ENCODE measurements around the gene KIF21B.

Gene KIF21B

DNA sequence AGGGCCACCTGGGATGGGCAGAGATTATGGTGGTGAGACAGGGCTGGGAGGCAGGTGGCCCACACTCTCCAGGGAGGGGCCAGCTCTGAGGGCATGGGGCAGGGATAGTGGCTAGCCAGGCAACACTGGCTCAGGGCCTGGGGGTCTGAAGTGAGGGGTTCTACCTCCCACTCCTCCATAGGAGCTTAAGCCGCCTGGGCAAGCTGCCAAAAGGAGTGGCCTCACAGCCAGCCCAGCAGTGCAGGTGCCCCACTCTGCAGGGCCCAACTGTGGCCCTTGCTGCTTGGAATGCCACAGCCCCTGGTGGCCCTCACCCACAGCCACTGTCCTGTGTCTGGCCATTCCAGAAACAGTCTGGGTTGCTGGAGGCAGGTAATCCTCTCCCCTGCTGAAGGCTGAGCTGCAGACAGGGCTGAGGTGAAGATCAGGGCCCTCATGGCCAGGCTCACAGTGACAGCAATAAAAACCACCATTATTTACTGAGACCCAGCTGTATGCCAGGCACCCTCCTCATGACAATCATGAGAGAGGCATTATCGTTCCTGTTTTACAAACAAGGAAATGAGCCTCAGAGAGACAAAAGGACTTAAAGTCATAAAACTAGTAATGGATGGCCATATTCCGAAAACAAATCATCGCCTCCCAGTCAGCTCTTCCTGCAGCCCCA is 31.0 kb downstream of the KIF21B start:
- no peak for DNase-seq (ENCODE audit: low read depth)

DNA sequence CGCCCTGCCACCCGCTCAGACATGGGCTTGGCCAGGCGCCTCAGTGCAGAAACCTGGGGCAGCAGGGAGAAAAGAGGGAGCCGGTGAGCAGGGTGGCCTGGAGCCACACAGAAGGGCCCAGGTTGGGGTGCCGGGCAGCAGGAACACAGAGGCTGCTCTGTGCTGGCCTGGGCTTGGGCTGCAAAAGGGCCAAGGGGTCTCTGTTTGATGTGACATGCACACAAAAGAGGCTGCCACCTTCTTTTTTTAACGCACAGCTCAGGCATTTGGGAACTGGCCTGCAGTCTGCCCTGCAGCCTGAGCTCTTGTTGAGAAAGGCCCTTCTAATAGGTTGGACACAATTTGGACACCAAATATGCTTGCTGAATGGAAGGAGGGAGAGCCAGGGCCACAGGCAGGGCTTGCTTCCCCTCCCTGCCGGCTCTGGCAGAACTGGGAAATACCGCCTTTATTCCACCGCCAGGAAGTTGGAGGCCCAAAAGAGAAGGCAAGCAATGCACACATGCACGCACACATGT is 32.4 kb downstream of the KIF21B start:
- no peak for DNase-seq (ENCODE audit: low read depth)

DNA sequence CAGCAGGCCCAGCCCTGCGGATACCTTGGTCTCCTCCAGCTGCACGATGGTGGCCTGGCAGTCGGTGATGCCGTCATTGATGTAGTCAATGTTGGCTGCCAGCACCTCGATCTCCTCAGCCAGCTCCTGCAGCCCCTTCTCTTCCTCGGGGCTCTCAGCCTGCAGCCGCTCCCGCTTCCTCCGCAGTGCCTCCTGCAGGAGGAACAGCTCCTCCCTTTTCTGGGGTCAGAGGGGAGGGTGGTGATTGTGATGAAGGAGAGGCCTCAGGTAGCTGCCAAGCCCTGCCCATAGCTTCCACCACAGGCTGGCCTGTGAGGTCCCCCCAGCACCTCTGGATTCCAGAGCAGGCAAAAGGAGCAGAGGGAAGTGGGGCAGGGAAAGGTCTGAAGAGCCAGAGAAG is 33.4 kb downstream of the KIF21B start:
- no peak for DNase-seq (ENCODE audit: low read depth)

DNA sequence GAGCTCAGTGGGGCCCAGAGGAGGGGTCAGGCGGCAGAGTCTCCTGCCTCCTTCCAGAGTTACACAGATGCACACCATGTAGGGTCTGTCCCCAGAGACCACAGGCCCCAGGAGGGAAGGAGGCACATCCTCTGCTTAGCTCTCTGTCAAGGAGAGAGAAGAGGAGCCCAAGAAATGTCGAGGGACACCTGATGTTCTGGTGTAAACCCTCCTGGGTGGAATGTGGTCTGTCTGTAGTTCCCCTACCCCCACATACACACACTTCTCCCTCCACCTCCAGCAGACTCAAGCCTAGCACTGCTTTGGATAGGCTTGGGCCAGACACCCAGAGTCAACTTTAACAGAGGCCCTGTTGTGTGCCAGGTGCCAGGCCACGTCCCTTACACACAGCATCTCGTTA is 34.2 kb downstream of the KIF21B start:
- no peak for DNase-seq (ENCODE audit: low read depth)

DNA sequence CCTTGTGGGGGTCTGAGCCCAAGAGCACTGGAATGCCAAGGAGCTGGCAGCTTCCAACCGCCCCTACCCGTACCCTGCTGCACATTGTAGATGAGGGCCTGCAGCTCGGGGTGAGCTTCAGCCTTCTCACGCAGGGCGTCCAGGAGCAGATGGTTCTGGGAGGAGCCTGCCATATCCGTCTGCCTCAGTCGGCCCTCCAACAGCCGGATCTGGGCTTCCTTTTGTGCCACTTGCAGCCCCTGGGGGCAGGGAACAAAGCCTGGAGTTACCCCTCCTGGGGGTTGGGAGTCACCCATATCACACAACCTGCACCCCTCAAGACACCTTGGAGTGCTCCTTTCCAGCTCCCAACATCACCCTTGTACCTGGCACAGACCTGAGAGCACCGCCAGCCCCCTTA is 34.8 kb downstream of the KIF21B start:
- DNase-seq (ENCODE audit: low read depth) = no peak

DNA sequence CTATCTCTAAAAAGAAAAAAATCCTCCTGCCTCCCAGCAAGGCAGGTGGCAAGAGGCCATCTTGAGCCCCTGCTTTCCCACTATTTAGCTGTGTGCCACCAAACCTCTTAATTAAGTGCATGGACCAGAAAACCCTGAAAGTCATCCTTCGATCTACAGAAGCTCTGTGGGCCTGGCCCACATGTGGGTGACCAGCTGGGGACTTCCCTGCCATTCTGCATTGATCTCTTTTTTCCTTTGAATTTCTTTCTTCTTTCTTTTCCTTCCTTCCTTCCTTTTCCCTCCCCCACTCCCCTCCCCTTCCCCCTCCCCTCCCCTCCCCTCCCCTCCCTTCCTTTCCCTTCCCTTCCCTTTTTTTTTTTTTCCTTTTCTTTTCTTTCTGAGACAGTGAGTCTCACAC is 38.0 kb downstream of the KIF21B start:
- DNase-seq (ENCODE audit: low read depth) = no peak

DNA sequence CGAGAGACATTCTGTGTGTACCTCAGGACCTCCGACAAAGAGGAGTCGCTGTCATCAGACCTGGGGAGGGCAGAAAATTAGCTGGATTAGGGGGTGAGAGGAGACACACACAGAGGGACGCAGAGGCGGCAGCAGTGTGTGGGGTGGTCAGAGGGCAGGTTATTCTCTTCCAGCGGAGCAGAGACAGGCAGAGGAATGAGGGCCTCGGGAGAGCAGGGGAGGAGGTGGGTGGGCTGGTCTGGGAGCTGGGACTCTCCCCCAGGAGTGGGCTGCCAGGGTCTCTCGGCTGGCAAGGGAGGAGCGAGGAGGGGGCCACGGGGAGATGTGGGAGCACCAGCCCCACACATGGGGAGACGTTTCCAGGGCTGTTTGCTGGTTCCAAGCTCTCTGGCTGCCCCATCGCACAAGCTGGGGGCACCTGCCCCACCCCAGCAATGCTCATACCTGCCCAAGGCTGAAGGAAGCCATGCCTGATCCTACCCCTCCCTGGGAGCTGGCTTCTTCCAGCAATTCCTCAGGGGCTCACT is 40.4 kb downstream of the KIF21B start:
- no peak for DNase-seq (ENCODE audit: low read depth)

DNA sequence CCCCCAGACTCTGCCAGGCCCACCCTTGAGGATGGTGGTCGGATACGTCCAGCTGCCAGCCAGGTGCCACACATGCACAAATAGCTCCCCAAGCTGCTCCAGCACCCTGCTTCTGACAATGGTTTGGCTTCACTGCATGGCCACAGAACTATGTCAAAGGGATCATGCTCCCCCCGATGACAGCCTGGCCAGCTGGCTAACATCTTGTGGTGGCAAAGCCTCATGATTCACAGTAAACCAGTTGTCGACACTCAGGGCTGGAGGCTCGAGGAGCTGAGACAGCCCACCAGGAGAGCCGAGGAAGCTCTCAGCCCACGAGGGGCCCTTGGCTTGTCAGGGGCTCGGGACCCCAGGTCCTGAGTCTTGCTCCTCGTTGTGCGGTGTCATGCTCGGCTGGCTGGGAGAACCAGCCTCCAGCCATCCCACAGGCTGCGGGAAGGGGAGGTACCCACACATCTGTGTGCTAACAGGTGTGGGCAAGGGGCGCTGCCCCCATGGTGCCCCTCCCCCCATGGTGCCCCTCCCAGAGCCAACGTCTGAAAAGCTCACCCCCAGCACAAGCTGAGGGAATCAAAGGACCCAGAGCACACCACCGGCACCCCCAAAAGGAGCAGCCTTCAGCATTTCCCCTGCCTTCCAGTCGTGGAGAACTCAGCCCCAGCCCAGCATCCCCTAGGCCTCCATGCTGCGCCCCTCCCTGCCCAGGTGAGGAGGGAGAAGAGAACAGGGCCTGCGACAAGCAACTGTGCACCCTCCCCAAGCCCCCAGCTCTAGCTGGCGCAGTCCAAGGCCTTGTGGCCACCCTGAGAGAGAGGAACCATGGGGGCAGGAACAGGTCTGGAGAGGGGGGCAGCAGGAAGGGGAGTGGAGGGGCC is 41.2 kb downstream of the KIF21B start:
- no peak for DNase-seq (ENCODE audit: low read depth)

DNA sequence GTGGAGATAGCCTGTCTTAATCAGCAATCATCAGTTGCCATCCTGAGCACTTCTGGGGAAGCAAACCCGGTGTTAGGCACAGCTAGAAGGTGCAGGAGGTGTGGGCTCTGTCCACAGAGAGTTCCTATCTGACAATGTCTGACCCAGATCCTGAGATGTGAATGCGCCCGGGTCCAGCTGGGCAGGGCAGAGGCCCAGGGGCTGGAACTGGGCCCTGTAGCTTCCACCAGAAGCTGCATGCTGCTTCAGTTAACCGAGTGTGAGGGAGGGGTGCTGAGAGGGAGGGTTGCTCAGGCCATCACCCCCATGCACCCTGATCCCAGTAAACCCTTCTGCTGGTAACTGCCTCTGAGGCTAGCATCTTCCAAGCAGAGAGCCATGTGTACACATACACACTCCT is 42.2 kb downstream of the KIF21B start:
- DNase-seq (ENCODE audit: low read depth) = no peak

DNA sequence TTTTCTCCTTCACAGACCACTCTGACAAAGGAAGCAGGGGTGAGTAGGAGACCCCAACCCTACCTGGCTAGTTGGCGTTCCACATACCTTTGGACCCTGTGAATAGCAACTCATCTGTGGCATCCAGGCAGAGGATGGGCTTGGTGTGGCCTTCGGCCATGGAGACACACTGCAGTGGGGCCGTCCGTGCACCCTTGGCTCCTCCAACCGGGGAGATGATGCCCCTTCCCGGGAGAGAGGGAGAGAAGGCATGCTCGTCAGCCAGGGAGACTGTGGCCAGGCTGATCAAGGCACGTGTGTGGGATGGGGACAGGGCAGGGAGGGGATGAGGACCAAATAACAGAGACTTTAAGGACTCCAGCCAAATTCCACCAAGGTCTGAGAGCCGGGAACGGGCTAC is 42.6 kb downstream of the KIF21B start:
- DNase-seq (ENCODE audit: low read depth) = no peak

DNA sequence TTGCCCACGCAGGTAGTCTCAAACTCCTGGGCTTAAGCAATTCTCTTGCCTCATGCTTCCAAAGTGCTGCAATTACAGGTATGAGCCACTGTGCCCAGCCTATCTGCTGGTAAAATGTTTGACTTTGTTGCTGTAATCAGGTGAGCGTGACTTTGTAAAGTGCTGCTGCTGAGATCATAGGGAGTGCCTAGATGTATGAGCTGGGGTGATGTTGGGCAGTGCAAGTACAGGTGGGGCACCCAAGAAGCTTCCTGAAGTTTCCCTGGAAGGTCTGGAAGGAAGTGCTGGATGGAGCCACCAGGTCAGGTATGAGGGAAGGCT is 43.1 kb downstream of the KIF21B start:
- DNase-seq (ENCODE audit: low read depth) = no peak

DNA sequence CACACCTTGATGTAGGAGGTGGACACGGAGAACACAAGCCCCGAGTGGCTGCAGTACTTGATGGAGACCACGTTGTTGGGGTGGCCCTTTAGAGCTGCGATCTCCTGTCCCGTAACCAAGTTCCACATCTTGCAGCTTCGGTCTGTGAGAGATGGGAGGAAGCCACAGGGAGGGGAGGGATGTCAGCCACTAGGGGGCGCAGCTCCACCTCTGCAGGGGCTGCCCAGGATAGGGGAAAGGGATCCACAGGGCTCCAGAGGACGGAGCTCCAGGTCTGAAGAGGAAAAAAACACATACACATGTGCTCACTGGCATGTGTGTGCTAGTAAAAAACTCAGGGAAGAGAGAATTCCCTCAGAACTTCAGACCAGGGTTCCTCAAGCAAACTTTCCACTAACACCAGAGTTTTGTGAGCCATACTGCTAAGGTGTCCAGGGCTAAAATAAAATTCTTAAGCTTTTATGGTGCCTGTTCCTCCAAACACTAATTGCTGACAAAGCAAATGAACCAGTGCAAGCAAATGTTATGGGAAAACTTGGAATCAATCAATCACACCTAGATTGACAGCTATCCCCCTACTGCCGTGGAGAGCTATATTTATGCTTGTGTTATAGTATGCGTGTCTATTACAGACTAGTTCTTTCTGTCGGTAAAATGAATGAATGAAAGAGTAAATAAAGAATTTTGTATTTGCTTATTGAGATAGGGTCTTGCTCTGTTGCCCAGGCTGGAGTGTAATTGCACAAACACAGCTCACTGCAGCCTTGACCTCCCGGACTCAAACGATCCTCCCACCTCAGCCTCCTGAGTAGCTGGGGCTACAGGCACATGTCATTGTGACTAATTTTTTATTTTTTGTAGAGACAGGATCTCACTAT is 43.7 kb downstream of the KIF21B start:
- DNase-seq (ENCODE audit: low read depth) = peak; percentile 46

DNA sequence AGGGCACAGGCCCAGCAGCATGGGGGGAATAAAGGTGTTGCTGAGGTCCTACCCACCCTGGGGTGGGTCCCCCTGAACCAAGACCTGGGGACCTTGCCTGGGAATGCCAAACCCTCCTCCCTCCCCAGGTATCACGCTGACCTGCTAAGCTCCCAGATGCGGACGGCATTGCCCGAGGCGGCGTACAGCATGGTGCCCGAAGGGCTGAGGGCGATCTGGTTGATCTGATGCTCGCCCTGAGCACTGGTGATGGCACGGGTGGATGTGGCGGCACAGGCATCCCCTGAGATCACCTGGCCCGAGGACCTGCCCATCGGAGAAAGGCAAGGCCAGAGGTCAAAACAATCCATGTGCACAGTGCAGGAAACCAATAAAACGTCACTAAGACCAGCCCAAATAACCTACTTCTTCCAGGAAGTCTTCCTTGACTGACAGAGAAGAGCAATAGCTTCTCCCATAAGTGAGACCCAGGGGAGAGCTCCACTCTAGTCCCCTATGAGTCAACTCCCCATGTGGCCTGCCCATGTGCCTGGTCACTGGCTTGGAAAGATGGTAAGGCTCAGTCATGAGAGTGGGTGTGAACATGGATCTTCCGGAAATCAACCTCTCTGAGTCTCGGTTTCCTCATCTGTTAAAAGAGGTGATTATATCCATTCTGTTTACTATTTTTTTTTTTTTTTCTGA is 46.3 kb downstream of the KIF21B start:
- DNase-seq (ENCODE audit: low read depth) = no peak

DNA sequence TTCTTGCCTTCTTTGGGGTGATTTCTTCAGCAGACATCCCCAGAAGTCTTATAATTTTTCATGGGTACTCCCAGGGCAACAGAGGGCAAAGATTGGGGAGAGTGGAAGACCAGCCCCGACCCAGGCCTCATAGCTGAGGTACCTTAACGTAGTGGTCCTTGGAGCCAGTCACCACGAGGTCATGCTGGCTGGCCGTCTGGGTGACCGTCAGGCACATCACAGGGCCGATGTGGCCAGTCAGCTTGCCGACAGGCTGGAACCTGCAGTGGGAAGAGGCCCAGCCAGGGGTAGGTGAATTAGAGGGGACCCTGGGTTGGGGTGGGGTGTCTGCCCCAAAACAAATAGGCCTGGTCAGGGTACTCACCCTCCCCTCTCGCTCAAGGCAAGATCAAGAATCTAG is 46.9 kb downstream of the KIF21B start:
- DNase-seq (ENCODE audit: low read depth) = no peak

DNA sequence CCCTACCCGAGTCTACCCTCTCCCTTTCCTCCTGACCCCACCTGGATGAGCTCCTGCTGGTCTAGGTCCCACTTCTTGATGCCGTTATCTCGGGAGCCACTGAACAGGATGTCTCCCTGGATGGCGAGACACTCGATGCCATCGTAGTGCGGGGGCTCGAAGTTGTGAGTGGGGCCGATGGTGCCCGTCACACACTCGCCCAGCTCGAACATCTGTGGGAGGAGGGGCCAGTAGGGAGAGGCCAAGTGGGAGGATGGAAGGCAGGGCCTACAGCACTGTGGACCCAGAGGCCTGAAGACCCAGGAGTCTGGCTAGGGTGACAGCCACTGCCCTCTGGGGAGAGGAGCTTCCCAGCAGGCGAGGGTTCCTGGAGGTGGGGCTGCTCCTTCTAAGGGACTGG is 48.1 kb downstream of the KIF21B start:
- no peak for DNase-seq (ENCODE audit: low read depth)

DNA sequence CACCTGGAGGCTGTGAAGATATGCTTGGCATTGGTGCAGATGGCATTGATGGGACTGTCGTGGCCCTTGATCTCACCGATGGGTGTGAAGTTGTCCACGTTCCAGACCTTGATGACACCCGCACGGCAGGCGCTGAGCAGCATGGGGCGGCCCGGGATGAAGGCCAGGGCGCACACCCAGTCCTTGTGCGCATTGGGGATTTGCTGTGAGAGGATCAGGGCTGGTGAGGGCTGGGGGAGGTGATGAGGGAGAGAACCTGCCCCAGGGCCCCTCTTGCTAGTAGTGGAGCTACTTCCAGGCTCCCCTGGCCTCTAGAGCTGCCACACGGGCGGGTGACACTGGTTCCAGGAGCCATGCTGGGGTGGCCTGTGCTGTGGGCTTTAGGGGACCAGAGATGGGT is 48.8 kb downstream of the KIF21B start:
- no peak for DNase-seq (ENCODE audit: low read depth)

DNA sequence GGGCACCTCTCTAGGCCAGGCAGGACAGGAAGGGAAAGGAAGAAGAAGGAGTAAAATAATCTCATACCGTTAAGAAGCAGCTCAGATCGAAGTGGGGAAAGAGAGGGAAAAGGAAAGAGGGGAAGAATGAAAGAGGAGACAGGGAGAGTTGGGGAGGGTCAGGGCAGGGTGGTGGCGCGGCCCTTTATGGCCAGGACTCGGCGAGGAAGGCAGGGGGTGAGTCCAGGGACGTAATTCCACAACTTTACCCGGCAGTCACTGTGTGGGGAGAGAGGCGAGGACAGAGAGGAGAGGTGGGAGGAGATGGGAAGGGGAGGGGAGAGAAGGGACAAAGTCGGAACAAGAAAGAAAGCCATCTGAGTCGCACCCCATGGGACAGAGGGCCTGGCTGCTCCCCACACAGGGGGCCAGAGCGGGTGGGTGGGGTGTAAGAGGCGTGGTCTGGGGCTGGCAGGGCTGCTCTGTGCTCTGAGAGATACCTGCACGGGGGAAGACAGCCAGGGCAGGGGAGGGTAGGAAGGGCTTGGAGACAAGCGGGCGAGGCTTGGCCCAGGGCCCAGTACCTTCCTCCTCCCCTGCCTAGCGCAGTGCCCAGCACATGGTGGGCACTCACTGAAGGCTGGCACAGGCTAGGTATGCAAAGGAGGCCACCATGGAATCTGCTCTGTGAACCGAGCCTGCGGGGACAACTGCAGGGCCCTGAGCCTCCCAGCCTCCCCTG is 49.4 kb downstream of the KIF21B start:
- DNase-seq (ENCODE audit: low read depth) = no peak

DNA sequence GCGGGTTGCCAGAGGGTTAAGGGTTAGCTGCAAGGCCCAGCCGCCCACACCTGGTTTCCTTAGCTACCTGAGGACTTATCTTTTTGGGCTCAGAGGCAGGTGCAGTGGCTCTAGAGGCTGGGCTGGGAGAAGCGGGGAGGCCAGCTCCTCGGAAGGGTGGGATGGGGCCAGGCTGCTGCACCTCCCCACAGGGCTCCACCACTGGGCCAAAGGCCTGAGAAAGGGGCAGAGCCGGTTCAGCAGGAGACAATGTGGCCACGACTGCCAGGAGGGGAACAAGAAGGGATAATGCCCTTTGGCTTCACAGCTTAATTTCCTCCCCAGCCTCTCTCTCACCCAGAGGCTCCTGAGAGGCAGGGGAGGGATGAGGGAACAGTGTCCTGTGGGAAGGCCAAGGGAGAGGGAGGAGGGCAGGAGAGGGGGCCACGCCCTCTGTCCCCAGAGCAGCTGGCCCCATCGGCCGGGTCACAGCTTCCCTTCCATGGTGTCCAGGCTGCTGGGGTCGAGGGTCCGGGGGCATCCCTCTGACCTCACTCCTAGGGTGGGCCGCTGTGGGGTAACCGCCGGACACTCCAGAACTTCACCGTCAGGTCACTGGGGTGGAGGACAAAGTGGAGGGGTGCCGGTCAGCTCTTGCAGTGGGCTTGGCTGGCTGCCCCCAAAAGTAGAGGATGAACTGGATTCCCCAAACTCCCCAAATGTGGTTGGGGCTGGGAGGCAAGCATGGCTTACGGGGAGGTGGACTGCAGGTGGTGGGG is 50.4 kb downstream of the KIF21B start:
- no peak for DNase-seq (ENCODE audit: low read depth)

DNA sequence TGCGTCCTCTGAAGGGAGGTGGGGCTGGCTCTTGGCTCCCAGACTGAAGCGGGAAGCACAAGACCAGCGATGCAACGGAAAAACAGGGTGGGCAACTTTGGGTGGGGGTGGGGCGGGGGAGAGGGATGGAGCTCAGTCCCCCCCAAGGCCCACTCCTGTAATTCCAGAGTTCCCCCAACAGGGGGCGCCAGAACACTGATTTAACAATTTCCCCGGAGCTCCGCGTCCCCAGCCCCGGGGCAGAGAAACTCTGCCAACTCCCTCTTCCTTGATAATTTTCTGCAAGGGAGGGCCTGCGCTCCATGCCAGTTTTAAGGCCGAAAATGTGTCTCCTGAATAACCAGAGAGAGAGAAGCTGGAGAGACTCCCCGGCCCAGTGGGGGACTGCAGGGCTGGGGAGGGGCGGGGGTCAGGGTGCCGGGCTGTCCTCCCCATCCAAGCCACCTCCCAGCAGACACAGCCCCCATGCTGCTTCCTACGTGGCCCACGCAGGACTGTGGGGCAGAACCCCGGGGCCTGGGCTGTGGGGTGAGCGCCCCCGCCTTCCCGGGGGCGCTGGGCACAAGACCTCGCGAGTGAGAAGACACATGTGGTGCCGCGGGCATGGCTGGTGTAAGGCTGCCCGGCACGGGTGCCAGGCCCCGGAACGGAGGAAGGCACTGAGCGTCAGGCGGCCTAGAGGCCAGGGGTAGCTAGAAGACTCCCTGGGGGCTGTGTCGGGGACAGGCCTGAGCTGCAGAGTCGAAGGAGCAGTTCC is 51.4 kb downstream of the KIF21B start:
- peak; percentile 47 for DNase-seq (ENCODE audit: low read depth)
